Neural progenitor cell (in vitro differentiated cells): ENCODE measurements around the gene AUTS2.

ENCODE experiments used
- CTCF ChIP-seq: fragments of 200-600 bp; sonication (generic); IDR thresholded peaks from 2 replicates; pipeline ENCODE4 v1.5.1; 2017; ENCODE audit warnings: antibody characterized with exemption, mild to moderate bottlenecking
- EZH2 ChIP-seq: fragments of 200-600 bp; sonication (generic); IDR thresholded peaks from 2 replicates; pipeline ENCODE4 v1.6.1; 2017; ENCODE audit warnings: antibody characterized with exemption, mild to moderate bottlenecking, moderate library complexity

GRCh38 chr7:70529436-70529835 lies 931.2 kb downstream of the AUTS2 start:
- TF ChIP-seq CTCF (no peak), EZH2 (no peak)
